CD4-positive, CD25-positive, alpha-beta regulatory T cell (primary cell): ENCODE measurements around the gene REG1A. TPM values are rescaled to one million over a fixed set of nuclear protein-coding genes. Genes with fewer than 3 reads are reported as not detected.

Experiments
- ATAC-seq, 2 donors: fragments of 150-1000 bp; cut with Tn5 transposase; one replicate each; pipeline ENCODE4 v1.10.0; 2021; ENCODE audit warnings: low read depth in 2 of 2, moderate number of reproducible peaks in 2 of 2, moderate library complexity in 1 of 2
- DNase-seq, 3 donors: peaks; one replicate each; pipeline versions ENCODE4 v3.0.0 to v3.0.0-alpha.2; 2012 to 2022; ENCODE audit warnings: mixed read lengths in 1 of 3
- H3K27ac ChIP-seq: one replicate; pipeline ENCODE4 v1.7.0; 2013; ENCODE audit warnings: mild to moderate bottlenecking, low read length; ENCODE audit not compliant: insufficient read depth, poor library complexity, severe bottlenecking
- H3K27me3 ChIP-seq: one replicate; pipeline ENCODE4 v1.7.0; 2013; ENCODE audit warnings: low read length; ENCODE audit not compliant: control insufficient read depth, insufficient read depth
- H3K36me3 ChIP-seq: one replicate; pipeline ENCODE4 v1.7.0; 2013; ENCODE audit warnings: mild to moderate bottlenecking, low read length, moderate library complexity; ENCODE audit not compliant: control insufficient read depth, insufficient read depth
- H3K4me1 ChIP-seq: 2 replicates; pipeline ENCODE4 v1.7.0; 2013; ENCODE audit warnings: mild to moderate bottlenecking, low read length; ENCODE audit not compliant: insufficient read depth, control insufficient read depth, poor library complexity, severe bottlenecking
- H3K4me3 ChIP-seq: one replicate; pipeline ENCODE4 v1.7.0; 2013; ENCODE audit warnings: low read depth, mild to moderate bottlenecking, low read length, moderate library complexity
- H3K9me3 ChIP-seq, 2 experiments: 1 replicate in 1 of 2; 2 replicates in 1 of 2; pipeline ENCODE4 v1.7.0; 2013; ENCODE audit warnings: low read length in 2 of 2, mild to moderate bottlenecking in 1 of 2, moderate library complexity in 1 of 2; ENCODE audit not compliant: control insufficient read depth in 2 of 2
- H3K27ac Mint-ChIP-seq, 3 donors: one replicate each; pipeline ENCODE4 v1.8.0; 2020 to 2022; ENCODE audit warnings: mild to moderate bottlenecking in 3 of 3, mixed read lengths in 3 of 3, moderate library complexity in 2 of 3
- H3K27me3 Mint-ChIP-seq: one replicate; pipeline ENCODE4 v1.8.0; 2022; ENCODE audit warnings: mild to moderate bottlenecking, mixed read lengths
- H3K36me3 Mint-ChIP-seq: one replicate; pipeline ENCODE4 v1.8.0; 2020; ENCODE audit warnings: mixed read lengths
- H3K4me1 Mint-ChIP-seq, 4 donors: one replicate each; pipeline ENCODE4 v1.8.0; 2020 to 2022; ENCODE audit warnings: mixed read lengths in 4 of 4, mild to moderate bottlenecking in 1 of 4
- H3K4me3 Mint-ChIP-seq, 4 donors: one replicate each; pipeline ENCODE4 v1.8.0; 2020 to 2022; ENCODE audit warnings: mild to moderate bottlenecking in 4 of 4, mixed read lengths in 4 of 4, moderate library complexity in 3 of 4
- H3K9me3 Mint-ChIP-seq, 7 donors: one replicate each; pipeline ENCODE4 v1.8.0; 2020 to 2022; ENCODE audit warnings: mixed read lengths in 7 of 7, mild to moderate bottlenecking in 3 of 7, moderate library complexity in 2 of 7
- polyA plus RNA-seq, 4 donors: library from polyadenylated mRNA; unstranded; fragments of 300-500 nt; fragmentation: Illumina TruSeq; gene quantifications; one replicate each; pipeline ENCODE4 v1.2.3, GENCODE V29; 2021
- total RNA-seq: library from RNA; stranded (reverse); gene quantifications from one replicate; pipeline ENCODE4 v1.2.3, GENCODE V29; 2022

The REG1A gene
- total and polyA plus RNA-seq, 5 donors from 2014 or later = not detected

- H3K27ac ChIP-seq = no peak overlapping the region
- Mint-ChIP-seq H3K27me3 (no peaks in the 10 kb centered on the region), H3K36me3 (no peaks in the 10 kb centered on the region), H3K4me3 (no peak overlapping the region), H3K27ac (no peak overlapping the region), H3K4me1 (no peaks in the 10 kb centered on the region), H3K9me3 (peaks cover under 1 to 10% (median 6%) of the 10 kb centered on the region in 7 donors)
- no peak overlapping the region for H3K4me3 ChIP-seq
- no peaks in the 10 kb centered on the region for H3K4me1 ChIP-seq
- no peak for DNase-seq
- no peaks in the 10 kb centered on the region for H3K36me3 ChIP-seq
- H3K27me3 ChIP-seq = no peaks in the 10 kb centered on the region
- peaks cover 0 to 6% of the 10 kb centered on the region in 2 experiments for H3K9me3 ChIP-seq
- no peak for ATAC-seq
Observed at GRCh38 chr2:79129260-79129659, 9.0 kb downstream of the REG1A start.

GRCh38 chr2:79129804-79130203, 9.5 kb downstream of the REG1A start:
- H3K27me3 Mint-ChIP-seq = no peaks in the 10 kb centered on the region
- no peak overlapping the region for H3K4me3 ChIP-seq
- ATAC-seq = no peak

GRCh38 chr2:79131687-79132086, 11.4 kb downstream of the REG1A start:
- no peak overlapping the region for H3K4me3 ChIP-seq
- Mint-ChIP-seq H3K36me3 (no peaks in the 10 kb centered on the region), H3K4me3 (no peak overlapping the region), H3K9me3 (peaks cover 0 to 11% (median 8%) of the 10 kb centered on the region in 7 donors), H3K4me1 (no peaks in the 10 kb centered on the region), H3K27ac (no peak overlapping the region), H3K27me3 (no peaks in the 10 kb centered on the region)
- no peak for ATAC-seq
- H3K27ac ChIP-seq = no peak overlapping the region
- no peaks in the 10 kb centered on the region for H3K4me1 ChIP-seq
- peaks cover 0 to 9% of the 10 kb centered on the region in 2 experiments for H3K9me3 ChIP-seq
- H3K27me3 ChIP-seq = no peaks in the 10 kb centered on the region
- no peaks in the 10 kb centered on the region for H3K36me3 ChIP-seq
- no peak for DNase-seq

More at GRCh38 chr2:79129804-79130203, 9.5 kb downstream of the REG1A start:
- Histone ChIP-seq H3K9me3 (peaks cover 0 to 6% of the 10 kb centered on the region in 2 experiments), H3K4me1 (no peaks in the 10 kb centered on the region), H3K36me3 (no peaks in the 10 kb centered on the region), H3K27ac (no peak overlapping the region), H3K27me3 (no peaks in the 10 kb centered on the region)
- peaks cover 0 to 10% (median 5%) of the 10 kb centered on the region in 7 donors for H3K9me3 Mint-ChIP-seq
- no peak overlapping the region for H3K27ac Mint-ChIP-seq
- no peak overlapping the region for H3K4me3 Mint-ChIP-seq
- no peaks in the 10 kb centered on the region for H3K4me1 Mint-ChIP-seq
- DNase-seq = no peak
- H3K36me3 Mint-ChIP-seq = no peaks in the 10 kb centered on the region

- no peaks in the 10 kb centered on the region for H3K36me3 Mint-ChIP-seq
- H3K27ac Mint-ChIP-seq = no peak overlapping the region
- peaks cover 2 to 27% (median 12%) of the 10 kb centered on the region in 7 donors for H3K9me3 Mint-ChIP-seq
- H3K4me3 ChIP-seq = no peak overlapping the region
- no peak for DNase-seq
- no peaks in the 10 kb centered on the region for H3K27me3 ChIP-seq
- H3K36me3 ChIP-seq = no peaks in the 10 kb centered on the region
- H3K27ac ChIP-seq = no peak overlapping the region
- H3K9me3 ChIP-seq = peaks cover 3 to 12% of the 10 kb centered on the region in 2 experiments
- H3K4me3 Mint-ChIP-seq = no peak overlapping the region
- H3K4me1 Mint-ChIP-seq = no peaks in the 10 kb centered on the region
- H3K4me1 ChIP-seq = no peaks in the 10 kb centered on the region
- no peak for ATAC-seq
- H3K27me3 Mint-ChIP-seq = no peaks in the 10 kb centered on the region
Observed at GRCh38 chr2:79138385-79138784, 18.1 kb downstream of the REG1A start.

- DNase-seq (no peak), ATAC-seq (no peak)
- H3K27me3 Mint-ChIP-seq = no peaks in the 10 kb centered on the region
- no peaks in the 10 kb centered on the region for H3K36me3 Mint-ChIP-seq
- no peak overlapping the region for H3K27ac ChIP-seq
- H3K36me3 ChIP-seq = no peaks in the 10 kb centered on the region
- no peak overlapping the region for H3K27ac Mint-ChIP-seq
- H3K4me1 Mint-ChIP-seq = no peaks in the 10 kb centered on the region
- H3K9me3 Mint-ChIP-seq = peaks cover 2 to 27% (median 9%) of the 10 kb centered on the region in 7 donors
- no peak overlapping the region for H3K4me3 Mint-ChIP-seq
- no peaks in the 10 kb centered on the region for H3K27me3 ChIP-seq
- no peaks in the 10 kb centered on the region for H3K4me1 ChIP-seq
- no peak overlapping the region for H3K4me3 ChIP-seq
- peaks cover 3 to 9% of the 10 kb centered on the region in 2 experiments for H3K9me3 ChIP-seq
Observed at GRCh38 chr2:79139423-79139822, 19.1 kb downstream of the REG1A start.

- Histone ChIP-seq H3K27me3 (no peaks in the 10 kb centered on the region), H3K4me1 (no peaks in the 10 kb centered on the region), H3K36me3 (no peaks in the 10 kb centered on the region), H3K9me3 (peaks cover 0 to 19% of the 10 kb centered on the region in 2 experiments), H3K4me3 (no peak overlapping the region), H3K27ac (no peak overlapping the region)
- no peaks in the 10 kb centered on the region for H3K36me3 Mint-ChIP-seq
- DNase-seq (no peak), ATAC-seq (no peak)
- no peaks in the 10 kb centered on the region for H3K27me3 Mint-ChIP-seq
- peaks cover 5 to 18% (median 8%) of the 10 kb centered on the region in 7 donors for H3K9me3 Mint-ChIP-seq
- H3K4me1 Mint-ChIP-seq = no peaks in the 10 kb centered on the region
- H3K27ac Mint-ChIP-seq = no peak overlapping the region
- H3K4me3 Mint-ChIP-seq = no peak overlapping the region
Observed at GRCh38 chr2:79155826-79156476, 35.7 kb downstream of the REG1A start.

- H3K4me1 Mint-ChIP-seq = no peaks in the 10 kb centered on the region
- DNase-seq (no peak), ATAC-seq (no peak)
- Histone ChIP-seq H3K36me3 (no peaks in the 10 kb centered on the region), H3K27me3 (no peaks in the 10 kb centered on the region), H3K4me1 (no peaks in the 10 kb centered on the region), H3K27ac (no peak overlapping the region), H3K9me3 (peaks cover 0 to 19% of the 10 kb centered on the region in 2 experiments), H3K4me3 (no peak overlapping the region)
- H3K36me3 Mint-ChIP-seq = no peaks in the 10 kb centered on the region
- H3K27me3 Mint-ChIP-seq = no peaks in the 10 kb centered on the region
- no peak overlapping the region for H3K27ac Mint-ChIP-seq
- H3K9me3 Mint-ChIP-seq = peaks cover 5 to 22% (median 11%) of the 10 kb centered on the region in 7 donors
- no peak overlapping the region for H3K4me3 Mint-ChIP-seq
Observed at GRCh38 chr2:79159030-79159429, 38.7 kb downstream of the REG1A start.

- Histone ChIP-seq H3K9me3 (peaks cover 0 to 19% of the 10 kb centered on the region in 2 experiments), H3K27ac (no peak within 1 kb of the TSS), H3K4me3 (no peak within 1 kb of the TSS), H3K4me1 (no peaks in the 10 kb centered on the region), H3K27me3 (no peaks in the 10 kb centered on the region), H3K36me3 (no peaks in the 10 kb centered on the region)
- Mint-ChIP-seq H3K27me3 (no peaks in the 10 kb centered on the region), H3K9me3 (peaks cover 5 to 24% (median 10%) of the 10 kb centered on the region in 7 donors), H3K27ac (no peak within 1 kb of the TSS), H3K4me3 (no peak within 1 kb of the TSS), H3K36me3 (no peaks in the 10 kb centered on the region), H3K4me1 (no peaks in the 10 kb centered on the region)
- ATAC-seq (no peak), DNase-seq (no peak)
Observed at GRCh38 chr2:79159653-79160052, 39.4 kb downstream of the REG1A start, which contains the start of gene REG3A. REG3A (minus strand) TSS chr2:79159753; CDS start chr2:79159405, 348 bp downstream.
